GM18505 (cell line): ENCODE results near the gene TLR5.

Experiments
- ATAC-seq: cut with Tn5 transposase; IDR thresholded peaks from one replicate; pipeline ENCODE4 v1.9.1; 2021; ENCODE audit not compliant: unreplicated experiment
- POLR2A ChIP-seq: IDR thresholded peaks from 4 replicates; pipeline ENCODE4 v1.6.1; 2011; ENCODE audit warnings: borderline replicate concordance; ENCODE audit not compliant: insufficient read depth, insufficient read length; ENCODE audit errors: extremely low read depth

Gene TLR5

DNA sequence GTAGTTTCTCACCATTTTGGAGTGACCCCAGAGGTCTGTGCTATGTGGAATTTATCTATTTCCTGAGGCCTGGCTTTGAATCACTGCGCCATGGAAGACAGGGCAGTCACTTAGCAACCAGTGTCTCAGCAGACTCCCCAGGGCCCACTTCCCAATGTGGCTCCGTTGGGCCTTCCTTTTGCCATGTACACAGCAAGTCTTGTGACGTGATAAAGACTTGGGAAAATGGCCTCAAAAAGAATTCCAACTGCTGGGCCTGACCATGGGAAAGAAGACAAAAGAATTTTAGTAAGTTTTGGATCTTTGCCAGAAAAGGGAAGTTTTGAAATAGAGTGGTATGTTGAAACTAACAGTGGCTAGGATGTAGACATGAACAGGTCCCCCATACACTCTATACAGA is 36.2 kb downstream of the TLR5 start:
- no peak for TF ChIP-seq POLR2A
- no peak for ATAC-seq

DNA sequence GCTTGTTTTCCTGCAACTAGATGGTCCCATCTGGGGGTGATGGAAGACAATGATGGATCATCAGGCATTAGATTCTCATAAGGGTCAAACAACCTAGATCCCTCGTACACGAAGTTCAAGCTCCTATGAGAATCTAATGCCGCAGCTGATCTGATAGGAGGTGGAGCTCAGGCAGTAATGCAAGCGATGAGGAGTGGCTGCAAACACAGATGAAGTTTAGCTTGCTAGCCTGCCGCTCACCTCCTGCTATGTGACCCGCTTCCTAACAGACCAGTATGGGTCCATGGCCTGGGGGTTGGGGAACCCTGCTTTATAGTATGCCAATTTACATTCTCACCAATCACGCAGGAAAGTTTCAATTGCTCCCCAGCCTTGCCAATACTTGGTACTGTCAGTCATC is 37.5 kb downstream of the TLR5 start:
- TF ChIP-seq POLR2A, result no peak
- no peak for ATAC-seq

DNA sequence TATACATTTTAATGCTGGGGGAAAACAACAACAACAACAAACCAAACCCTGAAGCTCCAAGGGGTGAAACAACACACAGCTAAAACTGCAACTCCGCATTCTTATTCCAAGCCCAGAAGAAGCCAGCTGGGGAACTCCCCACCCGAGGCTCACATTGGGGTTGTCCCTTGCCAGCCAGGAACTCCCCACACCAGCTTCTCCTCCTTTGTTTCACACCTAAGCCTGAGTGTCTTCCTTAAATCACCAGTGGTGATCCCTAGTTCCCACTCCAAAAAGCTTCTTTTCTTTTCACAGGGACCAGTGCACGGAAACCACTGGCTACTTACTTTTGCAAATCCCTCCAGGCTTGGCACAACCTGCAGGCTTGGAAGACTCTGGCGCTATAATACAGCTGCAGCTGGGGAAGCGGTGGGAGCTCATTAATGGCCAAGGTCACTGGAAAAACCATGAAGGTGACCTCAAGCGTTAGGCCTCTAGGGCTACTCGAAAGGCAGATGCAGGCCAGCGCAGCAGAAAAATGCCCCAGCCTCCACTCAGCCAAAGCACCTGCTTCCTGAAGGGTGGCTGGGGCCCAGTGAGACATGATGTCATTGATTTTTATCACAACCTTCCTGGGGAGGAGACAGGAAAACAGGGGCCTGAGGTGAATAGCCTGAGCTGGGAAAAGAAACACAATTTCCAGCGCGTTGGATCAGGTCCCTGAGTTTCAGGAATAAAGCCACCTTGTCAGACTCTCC is 40.1 kb downstream of the TLR5 start:
- TF ChIP-seq POLR2A, result no peak
- no peak for ATAC-seq

DNA sequence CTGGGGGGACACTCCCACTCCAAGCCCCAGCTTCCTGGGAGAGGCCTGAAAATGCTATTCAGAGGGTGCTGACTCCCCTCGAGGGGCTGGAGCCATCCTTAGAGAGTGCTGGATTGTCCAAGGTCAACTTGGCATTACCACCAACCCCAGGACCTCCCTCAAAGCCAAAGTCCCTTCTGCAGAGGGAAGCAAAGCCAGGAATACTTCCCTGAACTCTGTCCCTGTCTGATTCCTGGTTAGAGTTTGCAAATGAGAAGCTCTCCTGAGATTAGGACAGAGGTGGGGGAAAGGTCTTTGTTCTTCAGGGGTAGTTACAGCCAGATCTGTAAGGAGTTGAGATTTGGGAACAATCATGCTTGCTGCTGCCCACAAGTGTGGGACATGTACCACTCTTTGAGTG is 45.3 kb downstream of the TLR5 start:
- ATAC-seq, result no peak
- no peak for TF ChIP-seq POLR2A

DNA sequence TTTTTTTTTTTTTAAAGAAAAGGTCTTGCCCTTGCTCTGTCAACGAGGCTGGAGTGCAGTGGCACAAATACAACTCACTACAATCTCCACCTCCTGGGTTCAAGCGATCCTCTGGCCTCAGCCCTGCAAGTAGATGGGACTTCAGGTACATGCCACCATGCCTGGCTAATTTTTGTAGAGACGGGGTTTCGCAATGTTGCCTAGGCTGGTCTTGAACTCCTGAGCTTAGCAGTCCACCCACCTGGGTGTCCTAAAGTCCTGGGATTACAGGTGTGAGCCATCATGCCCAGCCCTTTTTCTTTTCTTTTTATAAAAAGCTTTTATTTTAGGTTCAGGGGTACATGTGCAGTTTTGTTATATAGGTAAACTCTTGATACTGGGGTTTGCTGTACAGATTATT is 47.2 kb downstream of the TLR5 start:
- no peak for TF ChIP-seq POLR2A
- no peak for ATAC-seq

DNA sequence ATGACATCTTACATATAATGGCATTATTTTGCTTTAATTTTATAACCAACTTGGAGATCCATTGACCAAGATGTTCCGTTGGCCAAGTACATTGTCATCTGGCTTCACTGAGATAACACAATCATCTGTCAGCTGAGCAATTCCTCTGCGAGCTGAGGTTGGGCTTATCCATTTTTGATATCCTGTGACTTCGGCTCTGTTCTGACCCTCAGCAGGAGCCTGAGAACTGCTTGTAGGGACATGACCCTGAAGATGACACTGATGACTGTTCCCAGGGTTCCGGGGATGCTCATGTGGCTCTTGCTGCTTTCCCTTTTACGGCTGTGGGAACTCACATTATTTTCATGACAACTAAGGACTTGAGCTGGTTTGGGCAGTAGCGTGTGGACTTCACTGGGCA is 51.2 kb downstream of the TLR5 start:
- ATAC-seq, result no peak
- no peak for TF ChIP-seq POLR2A

DNA sequence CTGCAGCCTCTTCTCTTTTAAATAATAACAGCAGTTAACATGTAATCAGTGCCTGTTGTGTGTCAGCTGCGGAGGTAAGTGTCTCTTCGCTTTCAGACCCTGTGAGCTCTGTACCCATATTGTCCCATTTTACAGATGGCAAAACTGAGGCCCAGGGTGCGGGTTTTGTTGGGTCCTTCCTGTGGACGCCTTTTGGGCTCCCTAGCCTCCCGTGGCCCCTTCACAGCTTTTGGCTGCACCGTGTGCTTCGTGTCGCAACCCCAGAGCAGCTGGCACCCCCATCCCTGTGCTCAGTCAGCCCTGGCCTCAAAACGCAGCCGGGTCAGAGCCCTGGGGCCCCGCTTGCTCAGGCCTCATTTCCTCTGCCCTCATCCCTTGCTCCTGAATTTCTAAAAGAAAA is 53.8 kb downstream of the TLR5 start:
- no peak for ATAC-seq
- TF ChIP-seq POLR2A, result no peak

DNA sequence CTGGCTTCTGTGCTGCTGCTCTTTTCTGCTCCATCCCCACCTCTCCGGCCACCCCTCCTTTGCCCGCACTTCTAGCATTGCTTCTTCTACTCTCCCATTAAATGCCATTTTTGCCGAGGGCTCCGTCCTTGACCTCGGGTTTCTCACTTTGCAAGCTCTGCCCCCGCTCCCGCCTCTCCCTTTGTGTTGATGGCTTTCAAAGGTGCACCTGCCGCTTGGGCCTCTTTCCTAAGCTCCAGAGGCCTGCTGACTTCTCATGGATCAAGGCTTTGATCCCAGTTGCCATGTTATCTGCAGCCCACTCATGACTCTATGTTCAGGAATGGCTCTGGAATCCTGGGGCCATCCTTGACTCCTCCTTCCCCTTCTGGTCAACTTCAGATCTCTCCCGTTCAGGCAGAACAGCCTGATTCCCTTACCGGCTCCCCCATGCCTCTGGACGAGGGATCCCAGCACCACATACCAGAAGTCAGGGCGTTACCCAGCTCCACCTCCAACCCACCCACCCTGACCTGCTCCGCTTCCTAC is 54.3 kb downstream of the TLR5 start:
- ATAC-seq, result no peak
- no peak for TF ChIP-seq POLR2A

DNA sequence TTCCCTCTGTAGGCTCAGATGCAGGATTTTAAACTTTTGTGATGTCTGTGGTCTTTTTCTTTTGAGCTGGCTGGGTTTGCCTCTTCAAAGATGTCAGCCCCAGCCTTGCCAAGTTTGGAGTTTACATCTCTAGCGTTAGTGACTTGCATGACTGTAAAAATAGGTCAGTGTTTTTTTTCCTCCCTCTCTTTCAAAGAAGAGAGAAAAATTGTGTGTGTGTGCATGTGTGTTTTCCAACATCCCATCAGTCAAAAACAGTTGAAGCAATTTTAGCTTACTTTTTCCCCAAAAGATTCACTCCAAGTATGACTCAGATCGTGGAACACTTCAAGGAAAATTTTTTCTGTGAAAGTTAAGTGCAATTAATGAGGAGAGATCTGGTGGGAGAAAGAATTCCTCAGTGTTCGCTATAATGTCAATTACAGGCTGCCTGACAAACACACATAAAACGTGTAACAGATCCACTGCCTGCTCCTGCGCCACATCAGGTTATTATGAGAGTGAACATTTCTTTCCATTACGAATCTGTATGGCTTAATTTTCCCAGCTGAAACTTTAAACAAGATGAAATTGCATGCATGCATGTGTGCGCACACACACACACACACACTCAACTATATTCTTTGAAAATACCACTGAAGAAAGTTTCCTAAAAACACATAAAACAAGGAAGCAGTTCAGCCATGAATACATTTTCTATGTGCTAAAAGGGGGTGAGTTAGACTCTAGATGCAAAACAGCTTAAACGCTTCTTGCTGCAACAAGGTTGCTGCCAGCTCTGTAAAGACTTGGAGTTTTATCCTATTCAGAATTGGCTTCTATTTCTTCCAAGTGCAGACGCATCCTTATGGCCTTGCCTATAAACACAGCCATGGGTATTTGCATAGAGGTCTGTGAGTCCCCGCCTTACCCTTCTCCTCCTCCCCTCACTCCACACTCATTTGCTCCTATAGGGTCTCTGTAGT is 55.5 kb downstream of the TLR5 start:
- ATAC-seq, result no peak
- no peak for TF ChIP-seq POLR2A

DNA sequence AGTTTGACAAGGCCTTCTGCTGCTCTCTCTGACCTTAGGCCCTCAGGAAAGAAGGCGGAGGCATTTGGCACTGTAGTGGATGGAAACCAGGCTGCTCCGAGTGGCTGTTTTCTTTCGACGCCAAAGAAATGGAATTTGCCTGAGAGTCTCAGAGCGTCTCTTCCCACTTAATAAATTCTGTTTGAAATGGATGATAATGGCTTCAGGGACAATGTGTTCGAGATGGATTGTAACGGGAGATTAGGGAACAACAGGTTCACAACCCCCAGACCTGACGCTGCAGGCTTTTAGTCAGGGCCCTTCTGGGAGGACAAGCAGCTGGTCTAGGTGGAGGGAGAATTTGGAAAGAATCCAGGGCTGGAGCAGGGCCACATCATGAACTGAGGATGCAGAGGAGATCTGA is 58.6 kb downstream of the TLR5 start:
- TF ChIP-seq POLR2A, result no peak
- no peak for ATAC-seq

DNA sequence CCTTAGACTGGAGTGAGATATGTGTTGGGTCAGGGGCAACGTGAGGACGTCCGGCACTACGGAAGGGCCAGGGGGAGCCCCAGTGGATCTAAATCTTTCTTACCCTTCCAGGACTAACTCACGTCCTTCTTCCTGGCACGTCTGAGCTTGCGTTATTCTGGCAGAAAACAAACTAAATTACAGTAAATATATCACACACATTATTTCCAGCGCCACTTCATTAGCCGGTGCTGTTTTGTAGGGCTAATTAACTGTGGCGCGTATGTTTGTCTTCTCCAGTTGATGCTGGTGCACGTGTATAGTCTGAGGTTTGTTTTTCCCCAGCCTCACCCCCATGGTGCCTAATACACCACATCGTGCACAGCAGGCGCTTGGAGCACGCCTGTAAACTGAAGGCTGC is 59.2 kb downstream of the TLR5 start:
- TF ChIP-seq POLR2A, result no peak
- no peak for ATAC-seq

DNA sequence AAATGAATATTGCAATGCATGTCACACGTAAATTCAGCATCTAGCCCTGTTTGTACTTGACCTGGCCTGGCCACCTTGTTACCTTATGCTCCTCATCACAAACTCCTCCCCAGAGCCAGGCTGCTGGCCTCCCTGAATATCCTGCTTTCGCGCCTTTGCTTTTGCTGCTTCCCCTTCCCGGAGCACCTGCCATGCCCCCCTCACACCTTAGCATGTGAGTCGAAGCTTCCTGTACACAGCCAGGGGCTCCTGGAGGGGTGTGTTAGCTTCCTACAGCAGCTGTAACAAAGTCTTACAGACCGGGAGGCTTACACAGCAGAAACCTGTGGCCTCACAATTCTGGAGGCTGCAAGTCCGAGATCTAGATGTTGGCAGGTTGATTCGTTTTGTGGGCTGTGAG is 60.1 kb downstream of the TLR5 start:
- TF ChIP-seq POLR2A, result no peak

DNA sequence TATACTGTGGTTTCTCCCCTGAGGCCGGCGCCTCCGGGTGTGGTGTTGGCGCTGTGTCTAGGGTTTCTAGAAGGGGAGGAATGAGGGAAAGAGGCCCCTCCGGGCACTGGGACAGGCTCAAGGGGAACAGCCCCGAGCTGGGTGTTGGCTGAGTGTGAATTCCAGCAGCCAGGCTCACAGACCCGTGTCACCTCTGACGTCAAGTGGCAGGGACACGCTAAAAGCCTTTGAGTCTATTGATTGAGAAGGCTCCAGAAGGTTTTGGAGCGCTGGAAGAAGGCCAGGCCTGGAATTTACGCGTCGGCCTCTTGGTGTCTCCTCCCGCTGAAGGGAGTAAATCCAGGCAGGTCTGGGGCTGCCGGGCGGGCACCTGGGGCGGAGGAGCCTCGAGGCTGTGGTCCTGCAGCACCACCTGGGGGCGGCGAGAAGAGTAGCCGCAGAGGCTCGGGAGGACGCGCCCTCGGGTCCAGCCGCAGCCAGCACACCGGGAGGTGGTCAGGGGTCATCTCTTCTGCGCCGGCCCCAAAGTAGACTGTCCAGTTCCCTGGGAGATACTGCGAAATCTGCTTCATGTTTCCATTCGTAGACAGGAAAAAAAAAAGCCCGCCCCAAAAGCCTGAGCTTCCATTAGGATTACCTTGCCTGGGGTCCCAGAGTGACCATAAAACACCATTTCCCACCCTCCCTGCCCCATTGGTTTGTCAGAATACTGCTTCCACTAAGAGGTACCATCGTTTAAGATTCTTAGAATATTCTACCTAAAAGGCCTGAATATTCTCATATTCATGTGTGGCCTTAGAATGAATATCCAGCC is 61.7 kb downstream of the TLR5 start:
- peak; percentile 92 for ATAC-seq

More for the DNA sequence above, 60.1 kb downstream of the TLR5 start:
- no peak for ATAC-seq

More for the DNA sequence above, 61.7 kb downstream of the TLR5 start:
- no peak for TF ChIP-seq POLR2A
